HEK293 (cell line): ENCODE results near the gene TRAPPC2L.

Experiments used
- CTCF ChIA-PET: fragments of 350-600 bp; formaldehyde crosslinking; extraction: SDS; loops from one replicate; lab custom pipeline; 2021; ENCODE audit warnings: antibody characterized with exemption; lab: Yijun Ruan, JAX
- POLR2A ChIA-PET: fragments of 300-600 bp; formaldehyde crosslinking; extraction: SDS; loops from one replicate; lab custom pipeline; 2020; ENCODE audit warnings: antibody characterized with exemption, inconsistent platforms; lab: Yijun Ruan, JAX
- H3K27ac ChIP-seq: fragments of 200-500 bp; sonication (Bioruptor generic); 2 replicates; pipeline ENCODE4 v1.5.1; 2014; ENCODE audit warnings: low read depth, low read length, control low read depth, inconsistent platforms; ENCODE audit errors: extremely low read depth
- H3K36me3 ChIP-seq, 2 experiments: fragments of 200-500 bp in 1 of 2; sonication (Bioruptor generic) in 1 of 2; 1 replicate in 1 of 2; 2 replicates in 1 of 2; pipeline ENCODE4 v1.5.1; 2014 to 2017; ENCODE audit warnings: inconsistent platforms in 2 of 2, low read length in 2 of 2; ENCODE audit not compliant: control insufficient read depth in 2 of 2, insufficient read depth in 1 of 2
- H3K4me1 ChIP-seq: fragments of 200-500 bp; sonication (Bioruptor generic); 2 replicates; pipeline ENCODE4 v1.5.1; 2014; ENCODE audit warnings: mild to moderate bottlenecking, low read length, inconsistent platforms; ENCODE audit not compliant: control insufficient read depth, insufficient read depth
- H3K4me3 ChIP-seq: 2 replicates; pipeline ENCODE4 v1.5.1; 2011; ENCODE audit warnings: low read depth, mild to moderate bottlenecking, control low read depth, low read length, moderate library complexity
- H3K9me3 ChIP-seq: fragments of 200-500 bp; sonication (Bioruptor generic); 2 replicates; pipeline ENCODE4 v1.5.1; 2014; ENCODE audit warnings: low read depth, low read length, inconsistent platforms; ENCODE audit not compliant: control insufficient read depth, insufficient read depth
- BCL11B ChIP-seq: fragments of 450-650 bp; formaldehyde crosslinking; IDR thresholded peaks from 2 replicates; pipeline ENCODE4 v1.5.1; 2016; ENCODE audit warnings: low read depth, missing biosample characterization, missing genetic modification characterization
- EGR2 ChIP-seq: fragments of 450-650 bp; formaldehyde crosslinking; IDR thresholded peaks from 2 replicates; pipeline ENCODE4 v1.5.1; 2016; ENCODE audit warnings: low read depth, missing biosample characterization, missing genetic modification characterization
- GLI2 ChIP-seq: fragments of 450-650 bp; formaldehyde crosslinking; IDR thresholded peaks from 2 replicates; pipeline ENCODE4; 2017; ENCODE audit warnings: missing biosample characterization, missing genetic modification characterization, low read depth, borderline replicate concordance
- KLF1 ChIP-seq: fragments of 450-650 bp; formaldehyde crosslinking; IDR thresholded peaks from 2 replicates; pipeline ENCODE4 v1.5.1; 2016; ENCODE audit warnings: missing biosample characterization, missing genetic modification characterization
- KLF16 ChIP-seq: fragments of 450-650 bp; formaldehyde crosslinking; IDR thresholded peaks from 2 replicates; pipeline ENCODE4 v1.5.1; 2017; ENCODE audit warnings: missing biosample characterization, missing genetic modification characterization
- KLF9 ChIP-seq: fragments of 450-650 bp; formaldehyde crosslinking; IDR thresholded peaks from 2 replicates; pipeline ENCODE4 v1.5.1; 2016; ENCODE audit warnings: missing biosample characterization, missing genetic modification characterization, low read depth
- PRDM1 ChIP-seq: fragments of 450-650 bp; formaldehyde crosslinking; IDR thresholded peaks from 2 replicates; pipeline ENCODE4; 2016; ENCODE audit warnings: missing biosample characterization, missing genetic modification characterization
- WT1 ChIP-seq: fragments of 450-650 bp; formaldehyde crosslinking; IDR thresholded peaks from 2 replicates; pipeline ENCODE4 v1.5.1; 2016; ENCODE audit warnings: missing biosample characterization, missing genetic modification characterization
- ZNF138 ChIP-seq: fragments of 450-650 bp; formaldehyde crosslinking; IDR thresholded peaks from 2 replicates; pipeline ENCODE4 v1.5.1; 2016; ENCODE audit warnings: missing biosample characterization, missing genetic modification characterization, borderline replicate concordance
- ZNF19 ChIP-seq: fragments of 450-650 bp; formaldehyde crosslinking; IDR thresholded peaks from 2 replicates; pipeline ENCODE4; 2016; ENCODE audit warnings: missing biosample characterization, missing genetic modification characterization, low read depth
- ZNF23 ChIP-seq: fragments of 450-650 bp; formaldehyde crosslinking; IDR thresholded peaks from 2 replicates; pipeline ENCODE4 v1.5.1; 2016; ENCODE audit warnings: missing biosample characterization, missing genetic modification characterization, borderline replicate concordance
- ZNF239 ChIP-seq: fragments of 450-650 bp; formaldehyde crosslinking; IDR thresholded peaks from 2 replicates; pipeline ENCODE4 v1.5.1; 2016; ENCODE audit warnings: missing biosample characterization, missing genetic modification characterization
- ZNF292 ChIP-seq: fragments of 450-650 bp; formaldehyde crosslinking; IDR thresholded peaks from 2 replicates; pipeline ENCODE4 v1.5.1; 2016; ENCODE audit warnings: low read depth, missing biosample characterization, missing genetic modification characterization, borderline replicate concordance
- ZNF585B ChIP-seq: fragments of 450-650 bp; formaldehyde crosslinking; IDR thresholded peaks from 2 replicates; pipeline ENCODE4 v1.5.1; 2016; ENCODE audit warnings: missing biosample characterization, missing genetic modification characterization
- ZNF624 ChIP-seq: fragments of 450-650 bp; formaldehyde crosslinking; IDR thresholded peaks from 2 replicates; pipeline ENCODE4 v1.5.1; 2017; ENCODE audit warnings: missing biosample characterization, missing genetic modification characterization
- ZNF768 ChIP-seq: fragments of 450-650 bp; formaldehyde crosslinking; IDR thresholded peaks from 2 replicates; pipeline ENCODE4 v1.5.1; 2018; ENCODE audit warnings: missing biosample characterization, mild to moderate bottlenecking, missing genetic modification characterization
- ZNF777 ChIP-seq: fragments of 450-650 bp; formaldehyde crosslinking; IDR thresholded peaks from 2 replicates; pipeline ENCODE4 v1.5.1; 2017; ENCODE audit warnings: missing biosample characterization, missing genetic modification characterization, borderline replicate concordance
- ZNF785 ChIP-seq: fragments of 450-650 bp; formaldehyde crosslinking; IDR thresholded peaks from 2 replicates; pipeline ENCODE4 v1.5.1; 2016; ENCODE audit warnings: missing biosample characterization, missing genetic modification characterization
- ZNF843 ChIP-seq: fragments of 450-650 bp; formaldehyde crosslinking; IDR thresholded peaks from 2 replicates; pipeline ENCODE4 v1.5.1; 2016; ENCODE audit warnings: missing biosample characterization, missing genetic modification characterization
- TF ChIP-seq, protein P1 (sequence below): fragments of 450-650 bp; formaldehyde crosslinking; IDR thresholded peaks from 2 replicates; pipeline ENCODE4 v1.5.1; 2016; ENCODE audit warnings: missing biosample characterization, missing genetic modification characterization
- TF ChIP-seq, protein P2 (sequence below): fragments of 450-650 bp; formaldehyde crosslinking; IDR thresholded peaks from 2 replicates; pipeline ENCODE4 v1.5.1; 2016; ENCODE audit warnings: missing biosample characterization, missing genetic modification characterization, low read depth
- TF ChIP-seq, protein P3 (sequence below): fragments of 450-650 bp; formaldehyde crosslinking; IDR thresholded peaks from 2 replicates; pipeline ENCODE4; 2016; ENCODE audit warnings: missing biosample characterization, missing genetic modification characterization
- TF ChIP-seq, protein P4 (sequence below): fragments of 450-650 bp; formaldehyde crosslinking; conservative IDR thresholded peaks from 2 replicates; pipeline ENCODE4 v1.5.1; 2016; ENCODE audit warnings: low read depth, missing biosample characterization, missing genetic modification characterization

Gene TRAPPC2L

DNA sequence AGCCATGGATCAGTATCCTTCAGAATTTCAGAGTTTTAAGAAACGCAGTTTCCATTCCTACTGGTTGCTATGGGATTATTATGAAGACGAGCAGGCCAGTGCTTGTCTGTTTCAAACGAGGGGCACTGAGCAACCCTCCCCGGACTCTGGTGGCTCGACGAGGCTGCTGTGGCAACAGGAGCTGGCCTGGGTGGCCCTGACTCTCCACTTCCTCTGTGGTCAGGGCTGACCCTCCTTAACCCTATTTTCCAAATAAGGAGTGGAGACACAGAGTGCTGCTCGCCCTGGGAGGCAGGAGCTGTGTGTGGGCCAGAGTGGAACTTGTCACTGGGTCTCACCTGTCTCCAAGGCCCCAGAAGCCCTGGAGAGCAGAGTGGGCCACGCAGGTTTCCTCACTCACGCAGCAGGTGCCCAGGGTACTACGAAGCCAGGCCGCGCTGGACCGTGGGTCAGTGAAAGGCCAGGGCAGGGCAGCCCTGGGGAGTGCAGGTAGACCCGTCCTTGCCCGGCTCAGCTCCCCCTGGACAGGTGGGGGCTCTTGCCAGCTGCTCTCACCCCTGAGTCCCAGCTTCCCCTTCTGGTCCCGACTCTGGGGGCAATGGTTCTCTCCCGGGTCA is 3.5 kb upstream of the TRAPPC2L start:
- ChIA-PET CTCF (no interaction called here), POLR2A (interaction anchor here (0.7 kb wide), 1 partner anchor 11 kb away, joined by 16 read pairs; no protein-coding TSS in a partner anchor)
- Histone ChIP-seq H3K27ac (no peak overlapping the region), H3K9me3 (no peaks in the 10 kb centered on the region), H3K36me3 (peaks cover 0 to 5% of the 10 kb centered on the region in 2 experiments; a peak in 1 of 3 replicates), H3K4me3 (no peak overlapping the region)
- TF ChIP-seq ZNF785 (no peak), PRDM1 (tag by site-specific recombination) (no peak), ZNF768 (no peak), EGR2 (tag by site-specific recombination) (no peak), ZNF19 (tag by site-specific recombination) (no peak), ZNF843 (tag by site-specific recombination) (no peak), ZNF585B (tag by site-specific recombination) (no peak)
- TF ChIP-seq, protein P1, sequence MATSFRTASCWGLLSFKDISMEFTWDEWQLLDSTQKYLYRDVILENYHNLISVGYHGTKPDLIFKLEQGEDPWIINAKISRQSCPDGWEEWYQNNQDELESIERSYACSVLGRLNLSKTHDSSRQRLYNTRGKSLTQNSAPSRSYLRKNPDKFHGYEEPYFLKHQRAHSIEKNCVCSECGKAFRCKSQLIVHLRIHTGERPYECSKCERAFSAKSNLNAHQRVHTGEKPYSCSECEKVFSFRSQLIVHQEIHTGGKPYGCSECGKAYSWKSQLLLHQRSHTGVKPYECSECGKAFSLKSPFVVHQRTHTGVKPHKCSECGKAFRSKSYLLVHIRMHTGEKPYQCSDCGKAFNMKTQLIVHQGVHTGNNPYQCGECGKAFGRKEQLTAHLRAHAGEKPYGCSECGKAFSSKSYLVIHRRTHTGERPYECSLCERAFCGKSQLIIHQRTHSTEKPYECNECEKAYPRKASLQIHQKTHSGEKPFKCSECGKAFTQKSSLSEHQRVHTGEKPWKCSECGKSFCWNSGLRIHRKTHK (tag by site-specific recombination), result no peak
- TF ChIP-seq, protein P2, sequence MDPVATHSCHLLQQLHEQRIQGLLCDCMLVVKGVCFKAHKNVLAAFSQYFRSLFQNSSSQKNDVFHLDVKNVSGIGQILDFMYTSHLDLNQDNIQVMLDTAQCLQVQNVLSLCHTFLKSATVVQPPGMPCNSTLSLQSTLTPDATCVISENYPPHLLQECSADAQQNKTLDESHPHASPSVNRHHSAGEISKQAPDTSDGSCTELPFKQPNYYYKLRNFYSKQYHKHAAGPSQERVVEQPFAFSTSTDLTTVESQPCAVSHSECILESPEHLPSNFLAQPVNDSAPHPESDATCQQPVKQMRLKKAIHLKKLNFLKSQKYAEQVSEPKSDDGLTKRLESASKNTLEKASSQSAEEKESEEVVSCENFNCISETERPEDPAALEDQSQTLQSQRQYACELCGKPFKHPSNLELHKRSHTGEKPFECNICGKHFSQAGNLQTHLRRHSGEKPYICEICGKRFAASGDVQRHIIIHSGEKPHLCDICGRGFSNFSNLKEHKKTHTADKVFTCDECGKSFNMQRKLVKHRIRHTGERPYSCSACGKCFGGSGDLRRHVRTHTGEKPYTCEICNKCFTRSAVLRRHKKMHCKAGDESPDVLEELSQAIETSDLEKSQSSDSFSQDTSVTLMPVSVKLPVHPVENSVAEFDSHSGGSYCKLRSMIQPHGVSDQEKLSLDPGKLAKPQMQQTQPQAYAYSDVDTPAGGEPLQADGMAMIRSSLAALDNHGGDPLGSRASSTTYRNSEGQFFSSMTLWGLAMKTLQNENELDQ, result no peak
- TF ChIP-seq, all 188 proteins: peak for 0
- H3K4me1 ChIP-seq, result no peaks in the 10 kb centered on the region

DNA sequence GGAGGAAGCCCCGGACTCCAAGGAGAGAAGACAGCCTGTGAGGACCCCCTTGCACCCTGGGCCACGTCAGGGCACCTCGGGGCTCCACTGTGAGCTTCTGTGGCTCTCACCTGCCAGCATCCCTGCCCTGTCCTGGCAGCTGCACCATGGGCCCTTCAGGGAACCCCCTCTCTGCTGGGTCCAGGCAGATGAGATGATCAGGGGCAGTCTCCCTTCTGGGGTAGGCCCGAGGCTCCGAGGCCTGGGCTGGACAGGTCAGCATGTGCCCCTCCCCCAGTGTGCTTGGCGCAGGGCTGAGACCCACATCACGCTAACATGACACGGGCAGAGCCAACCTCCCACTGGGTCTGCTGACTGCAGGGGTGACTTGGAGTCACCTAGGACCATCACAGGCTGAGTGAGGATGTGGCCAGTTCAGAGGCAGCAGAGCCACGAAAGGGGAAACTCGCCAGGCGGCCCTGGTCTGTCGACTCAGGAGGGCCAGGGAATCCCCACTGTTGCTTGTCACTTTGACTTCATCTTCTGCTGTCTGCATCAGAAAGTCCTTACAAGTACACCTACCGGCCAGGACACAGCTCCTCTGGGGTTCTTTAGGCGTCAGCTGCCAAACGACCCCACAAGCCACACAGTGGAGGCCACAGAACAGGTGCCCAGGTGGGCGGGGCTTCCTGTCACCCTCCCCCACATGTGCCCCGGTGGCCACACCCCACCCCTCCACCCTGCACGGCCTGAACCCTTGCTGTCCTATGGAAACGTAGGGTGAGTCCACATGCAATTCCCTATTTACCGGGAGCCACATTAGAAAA is 2.4 kb upstream of the TRAPPC2L start:
- Histone ChIP-seq H3K4me3 (no peak overlapping the region), H3K27ac (no peak overlapping the region), H3K9me3 (no peaks in the 10 kb centered on the region), H3K36me3 (peaks cover 0 to 16% of the 10 kb centered on the region in 2 experiments; a peak in 1 of 3 replicates), H3K4me1 (no peaks in the 10 kb centered on the region)
- TF ChIP-seq ZNF23 (no peak), KLF9 (0 out of 2 replicates have a peak, but pooled peaks have one; percentile 15), KLF1 (tag by site-specific recombination) (peak; percentile 45; the same call in 1 of the 2 replicates)
- TF ChIP-seq, protein P3, sequence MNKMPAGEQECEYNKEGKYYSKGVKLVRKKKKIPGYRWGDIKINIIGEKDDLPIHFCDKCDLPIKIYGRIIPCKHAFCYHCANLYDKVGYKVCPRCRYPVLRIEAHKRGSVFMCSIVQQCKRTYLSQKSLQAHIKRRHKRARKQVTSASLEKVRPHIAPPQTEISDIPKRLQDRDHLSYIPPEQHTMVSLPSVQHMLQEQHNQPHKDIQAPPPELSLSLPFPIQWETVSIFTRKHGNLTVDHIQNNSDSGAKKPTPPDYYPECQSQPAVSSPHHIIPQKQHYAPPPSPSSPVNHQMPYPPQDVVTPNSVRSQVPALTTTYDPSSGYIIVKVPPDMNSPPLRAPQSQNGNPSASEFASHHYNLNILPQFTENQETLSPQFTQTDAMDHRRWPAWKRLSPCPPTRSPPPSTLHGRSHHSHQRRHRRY (tag by site-specific recombination), result no peak
- CTCF ChIA-PET, result interaction anchor here (0.6 kb wide), 1 partner anchor 111 kb away, joined by 3 read pairs; no protein-coding TSS in a partner anchor
- POLR2A ChIA-PET, result no interaction called here

DNA sequence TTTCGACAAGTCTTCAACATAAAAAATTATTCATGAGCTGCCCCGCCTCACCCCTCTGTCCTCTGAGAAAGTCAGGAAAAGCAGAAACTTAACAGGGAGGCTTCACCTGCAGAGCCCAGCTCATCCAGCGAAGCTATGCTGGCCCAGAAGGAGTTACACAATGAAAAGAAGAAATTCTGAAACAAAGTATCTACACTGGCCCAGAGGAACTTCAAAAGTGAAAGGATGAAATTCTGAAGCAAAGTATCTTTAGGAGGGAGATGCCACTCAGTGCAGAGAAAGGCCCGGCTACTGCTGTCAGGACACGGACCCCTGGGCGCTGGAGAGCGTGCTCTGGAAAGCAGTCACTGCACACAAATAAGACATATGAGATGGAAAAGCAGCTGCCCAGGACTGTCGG is 1.8 kb upstream of the TRAPPC2L start:
- Histone ChIP-seq H3K4me1 (no peaks in the 10 kb centered on the region), H3K4me3 (no peak overlapping the region), H3K9me3 (no peaks in the 10 kb centered on the region), H3K27ac (no peak overlapping the region), H3K36me3 (peaks cover 0 to 22% of the 10 kb centered on the region in 2 experiments; a peak in 1 of 3 replicates)
- POLR2A ChIA-PET, result no interaction called here
- CTCF ChIA-PET, result no interaction called here
- TF ChIP-seq KLF16 (tag by site-specific recombination), result no peak
- no peak for TF ChIP-seq GLI2 (tag by site-specific recombination)
- TF ChIP-seq ZNF138 (tag by site-specific recombination), result no peak
- no peak for TF ChIP-seq ZNF292
- TF ChIP-seq BCL11B (tag by site-specific recombination), result no peak
- no peak for TF ChIP-seq ZNF777 (tag by site-specific recombination)
- TF ChIP-seq ZNF239 (tag by site-specific recombination), result no peak
- TF ChIP-seq WT1 (tag by site-specific recombination), result no peak
- TF ChIP-seq, protein P4, sequence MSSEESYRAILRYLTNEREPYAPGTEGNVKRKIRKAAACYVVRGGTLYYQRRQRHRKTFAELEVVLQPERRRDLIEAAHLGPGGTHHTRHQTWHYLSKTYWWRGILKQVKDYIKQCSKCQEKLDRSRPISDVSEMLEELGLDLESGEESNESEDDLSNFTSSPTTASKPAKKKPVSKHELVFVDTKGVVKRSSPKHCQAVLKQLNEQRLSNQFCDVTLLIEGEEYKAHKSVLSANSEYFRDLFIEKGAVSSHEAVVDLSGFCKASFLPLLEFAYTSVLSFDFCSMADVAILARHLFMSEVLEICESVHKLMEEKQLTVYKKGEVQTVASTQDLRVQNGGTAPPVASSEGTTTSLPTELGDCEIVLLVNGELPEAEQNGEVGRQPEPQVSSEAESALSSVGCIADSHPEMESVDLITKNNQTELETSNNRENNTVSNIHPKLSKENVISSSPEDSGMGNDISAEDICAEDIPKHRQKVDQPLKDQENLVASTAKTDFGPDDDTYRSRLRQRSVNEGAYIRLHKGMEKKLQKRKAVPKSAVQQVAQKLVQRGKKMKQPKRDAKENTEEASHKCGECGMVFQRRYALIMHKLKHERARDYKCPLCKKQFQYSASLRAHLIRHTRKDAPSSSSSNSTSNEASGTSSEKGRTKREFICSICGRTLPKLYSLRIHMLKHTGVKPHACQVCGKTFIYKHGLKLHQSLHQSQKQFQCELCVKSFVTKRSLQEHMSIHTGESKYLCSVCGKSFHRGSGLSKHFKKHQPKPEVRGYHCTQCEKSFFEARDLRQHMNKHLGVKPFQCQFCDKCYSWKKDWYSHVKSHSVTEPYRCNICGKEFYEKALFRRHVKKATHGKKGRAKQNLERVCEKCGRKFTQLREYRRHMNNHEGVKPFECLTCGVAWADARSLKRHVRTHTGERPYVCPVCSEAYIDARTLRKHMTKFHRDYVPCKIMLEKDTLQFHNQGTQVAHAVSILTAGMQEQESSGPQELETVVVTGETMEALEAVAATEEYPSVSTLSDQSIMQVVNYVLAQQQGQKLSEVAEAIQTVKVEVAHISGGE (tag by site-specific recombination), result no peak
- no peak for TF ChIP-seq ZNF624 (tag by site-specific recombination)
